HepG2 (cell line): Measurements from ENCODE around the gene NACAD. TPM values are rescaled to one million over a fixed set of nuclear protein-coding genes. Genes with fewer than 3 reads are reported as not detected.

Experiments used
- FIP1L1 ChIP-seq: fragments of 200-400 bp; formaldehyde crosslinking; IDR thresholded peaks from 2 replicates; pipeline ENCODE4 v1.6.1; 2018; ENCODE audit warnings: low read depth, mild to moderate bottlenecking, low read length, moderate library complexity, borderline replicate concordance; ENCODE audit not compliant: insufficient read depth
- FOXA3 ChIP-seq: IDR thresholded peaks from 2 replicates; pipeline ENCODE4 v1.6.1; 2016; ENCODE audit warnings: missing genetic modification reagents, missing compliant biosample characterization
- GATAD2A ChIP-seq: IDR thresholded peaks from 2 replicates; pipeline ENCODE4 v1.6.1; 2016
- HNF4G ChIP-seq, 2 experiments: sonication (generic) in 1 of 2; formaldehyde crosslinking in 1 of 2; IDR thresholded peaks; 2 replicates each; pipeline versions ENCODE4 v1.4.0 to v1.6.1; 2011 to 2020; ENCODE audit warnings: borderline replicate concordance in 2 of 2, low read depth in 2 of 2, mild to moderate bottlenecking in 2 of 2, low read length in 1 of 2, missing genetic modification reagents in 1 of 2, moderate library complexity in 1 of 2
- PATZ1 ChIP-seq: sonication (generic); formaldehyde crosslinking; IDR thresholded peaks from 2 replicates; pipeline ENCODE4 v1.4.0; 2020; ENCODE audit warnings: missing genetic modification reagents
- PHF21A ChIP-seq: sonication (generic); formaldehyde crosslinking; IDR thresholded peaks from 2 replicates; pipeline ENCODE4 v1.5.0; 2020; ENCODE audit warnings: mild to moderate bottlenecking, missing genetic modification reagents
- SOX5 ChIP-seq: IDR thresholded peaks from 2 replicates; pipeline ENCODE4 v1.6.1; 2016; ENCODE audit warnings: borderline replicate concordance
- SPEN ChIP-seq: sonication (generic); formaldehyde crosslinking; IDR thresholded peaks from 2 replicates; pipeline ENCODE4 v1.5.1; 2020; ENCODE audit warnings: low read depth, mild to moderate bottlenecking, missing genetic modification reagents
- ZBTB42 ChIP-seq: sonication (generic); formaldehyde crosslinking; IDR thresholded peaks from 2 replicates; pipeline ENCODE4 v1.5.0; 2020; ENCODE audit warnings: mild to moderate bottlenecking, missing genetic modification reagents
- ZMYM2 ChIP-seq: sonication (generic); formaldehyde crosslinking; IDR thresholded peaks from 2 replicates; pipeline ENCODE4 v1.8.0; 2022; ENCODE audit warnings: mild to moderate bottlenecking, missing genetic modification reagents
- ZMYM4 ChIP-seq: sonication (generic); formaldehyde crosslinking; IDR thresholded peaks from 2 replicates; pipeline ENCODE4 v1.8.1; 2023; ENCODE audit warnings: mild to moderate bottlenecking, missing genetic modification reagents
- ZNF234 ChIP-seq: sonication (generic); formaldehyde crosslinking; conservative IDR thresholded peaks from 2 replicates; pipeline ENCODE4 v1.5.1; 2020; ENCODE audit warnings: mild to moderate bottlenecking, missing genetic modification reagents
- ZNF367 ChIP-seq: sonication (generic); formaldehyde crosslinking; IDR thresholded peaks from 2 replicates; pipeline ENCODE4 v1.4.0; 2020; ENCODE audit warnings: missing genetic modification reagents, borderline replicate concordance
- ZNF687 ChIP-seq: sonication (generic); formaldehyde crosslinking; IDR thresholded peaks from 2 replicates; pipeline ENCODE4 v1.5.1; 2020; ENCODE audit warnings: mild to moderate bottlenecking, missing genetic modification reagents, moderate library complexity
- ZNF781 ChIP-seq: sonication (generic); formaldehyde crosslinking; IDR thresholded peaks from 2 replicates; pipeline ENCODE4 v1.5.1; 2020; ENCODE audit warnings: borderline replicate concordance, mild to moderate bottlenecking, missing genetic modification reagents; ENCODE audit errors: not compliant biosample characterization
- polyA plus RNA-seq, 8 experiments: library from polyadenylated mRNA; depleted of rRNA in 3 of 8; stranded (reverse) in 7 of 8; unstranded in 1 of 8; fragments of >200 nt; fragmentation: Illumina TruSeq in 4 of 8; extraction: Trizol in 4 of 8; gene quantifications; 2 replicates each; pipeline versions ENCODE4 v1.2.1 to v1.2.3, GENCODE V29; 2011 to 2016; ENCODE audit warnings: low read depth in 4 of 8, missing spikeins in 1 of 8, mixed read lengths in 1 of 8; ENCODE audit not compliant: insufficient read depth in 1 of 8
- total RNA-seq, 5 experiments: library from RNA; depleted of rRNA; stranded (reverse); fragments of >200 nt; fragmentation: Illumina TruSeq; extraction: Trizol; gene quantifications; 2 replicates each; pipeline ENCODE4 v1.2.3, GENCODE V29; 2016; ENCODE audit warnings: low read depth in 1 of 5
- TF ChIP-seq, protein P1 (sequence below): sonication (generic); formaldehyde crosslinking; IDR thresholded peaks from 2 replicates; pipeline ENCODE4 v1.4.0; 2020; ENCODE audit warnings: missing genetic modification reagents
- TF ChIP-seq, protein P2 (sequence below): sonication (generic); formaldehyde crosslinking; IDR thresholded peaks from 2 replicates; pipeline ENCODE4 v1.4.0; 2020; ENCODE audit warnings: missing genetic modification reagents, borderline replicate concordance

NACAD gene
- total and polyA plus RNA-seq, 2 of the 13 experiments (the other 11 are each of a cell fraction or from before 2014, with no cell fraction given) = 0.04 TPM; not detected in 1

GRCh38 chr7:45036317-45036716, 52.5 kb downstream of the NACAD start (continued):
- TF ChIP-seq ZNF367 (CRISPR knock-in tag) = no peak
- peak; percentile 59; the same call in 1 of the 2 replicates for TF ChIP-seq SOX5 (CRISPR knock-in tag)
- TF ChIP-seq ZMYM4 (CRISPR knock-in tag) = peak; percentile 47; the same call in 1 of the 2 replicates
- 0 out of 2 replicates have a peak, but pooled peaks have one; percentile 24 for TF ChIP-seq SPEN (CRISPR knock-in tag)
- peak; percentile 72 for TF ChIP-seq PATZ1 (CRISPR knock-in tag)
- TF ChIP-seq, protein P1, sequence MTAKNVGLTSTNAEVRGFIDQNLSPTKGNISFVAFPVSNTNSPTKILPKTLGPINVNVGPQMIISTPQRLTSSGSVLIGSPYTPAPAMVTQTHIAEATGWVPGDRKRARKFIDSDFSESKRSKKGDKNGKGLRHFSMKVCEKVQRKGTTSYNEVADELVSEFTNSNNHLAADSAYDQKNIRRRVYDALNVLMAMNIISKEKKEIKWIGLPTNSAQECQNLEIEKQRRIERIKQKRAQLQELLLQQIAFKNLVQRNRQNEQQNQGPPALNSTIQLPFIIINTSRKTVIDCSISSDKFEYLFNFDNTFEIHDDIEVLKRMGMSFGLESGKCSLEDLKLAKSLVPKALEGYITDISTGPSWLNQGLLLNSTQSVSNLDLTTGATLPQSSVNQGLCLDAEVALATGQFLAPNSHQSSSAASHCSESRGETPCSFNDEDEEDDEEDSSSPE (CRISPR knock-in tag) = 0 out of 2 replicates have a peak, but pooled peaks have one; percentile 41
- peak; percentile 43; the same call in 1 of the 2 replicates for TF ChIP-seq GATAD2A (CRISPR knock-in tag)
- TF ChIP-seq, protein P2, sequence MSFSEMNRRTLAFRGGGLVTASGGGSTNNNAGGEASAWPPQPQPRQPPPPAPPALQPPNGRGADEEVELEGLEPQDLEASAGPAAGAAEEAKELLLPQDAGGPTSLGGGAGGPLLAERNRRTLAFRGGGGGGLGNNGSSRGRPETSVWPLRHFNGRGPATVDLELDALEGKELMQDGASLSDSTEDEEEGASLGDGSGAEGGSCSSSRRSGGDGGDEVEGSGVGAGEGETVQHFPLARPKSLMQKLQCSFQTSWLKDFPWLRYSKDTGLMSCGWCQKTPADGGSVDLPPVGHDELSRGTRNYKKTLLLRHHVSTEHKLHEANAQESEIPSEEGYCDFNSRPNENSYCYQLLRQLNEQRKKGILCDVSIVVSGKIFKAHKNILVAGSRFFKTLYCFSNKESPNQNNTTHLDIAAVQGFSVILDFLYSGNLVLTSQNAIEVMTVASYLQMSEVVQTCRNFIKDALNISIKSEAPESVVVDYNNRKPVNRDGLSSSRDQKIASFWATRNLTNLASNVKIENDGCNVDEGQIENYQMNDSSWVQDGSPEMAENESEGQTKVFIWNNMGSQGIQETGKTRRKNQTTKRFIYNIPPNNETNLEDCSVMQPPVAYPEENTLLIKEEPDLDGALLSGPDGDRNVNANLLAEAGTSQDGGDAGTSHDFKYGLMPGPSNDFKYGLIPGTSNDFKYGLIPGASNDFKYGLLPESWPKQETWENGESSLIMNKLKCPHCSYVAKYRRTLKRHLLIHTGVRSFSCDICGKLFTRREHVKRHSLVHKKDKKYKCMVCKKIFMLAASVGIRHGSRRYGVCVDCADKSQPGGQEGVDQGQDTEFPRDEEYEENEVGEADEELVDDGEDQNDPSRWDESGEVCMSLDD (CRISPR knock-in tag) = peak; percentile 49; the same call in 1 of the 2 replicates
- TF ChIP-seq PHF21A = peak; percentile 66; the same call in 1 of the 2 replicates
- TF ChIP-seq FIP1L1 = no peak
- TF ChIP-seq ZNF687 = peak; percentile 57
- TF ChIP-seq ZBTB42 (CRISPR knock-in tag) = no peak
- peak; percentile 62 for TF ChIP-seq HNF4G (IDR thresholded peaks at IDR 0.05; ENCODE audit: borderline replicate concordance, low read depth, low read length)
- peak; percentile 47; the same call in 1 of the 2 replicates for TF ChIP-seq HNF4G (CRISPR knock-in tag; IDR thresholded peaks at IDR 0.05; ENCODE audit: borderline replicate concordance, low read depth)
- peak; percentile 79 for TF ChIP-seq FOXA3
- no peak for TF ChIP-seq ZMYM2 (CRISPR knock-in tag)
- no peak for TF ChIP-seq ZNF781 (CRISPR knock-in tag)
- no peak for TF ChIP-seq ZNF234 (CRISPR knock-in tag)
